ENCODE data around the gene C2CD4A.

Gene C2CD4A

DNA sequence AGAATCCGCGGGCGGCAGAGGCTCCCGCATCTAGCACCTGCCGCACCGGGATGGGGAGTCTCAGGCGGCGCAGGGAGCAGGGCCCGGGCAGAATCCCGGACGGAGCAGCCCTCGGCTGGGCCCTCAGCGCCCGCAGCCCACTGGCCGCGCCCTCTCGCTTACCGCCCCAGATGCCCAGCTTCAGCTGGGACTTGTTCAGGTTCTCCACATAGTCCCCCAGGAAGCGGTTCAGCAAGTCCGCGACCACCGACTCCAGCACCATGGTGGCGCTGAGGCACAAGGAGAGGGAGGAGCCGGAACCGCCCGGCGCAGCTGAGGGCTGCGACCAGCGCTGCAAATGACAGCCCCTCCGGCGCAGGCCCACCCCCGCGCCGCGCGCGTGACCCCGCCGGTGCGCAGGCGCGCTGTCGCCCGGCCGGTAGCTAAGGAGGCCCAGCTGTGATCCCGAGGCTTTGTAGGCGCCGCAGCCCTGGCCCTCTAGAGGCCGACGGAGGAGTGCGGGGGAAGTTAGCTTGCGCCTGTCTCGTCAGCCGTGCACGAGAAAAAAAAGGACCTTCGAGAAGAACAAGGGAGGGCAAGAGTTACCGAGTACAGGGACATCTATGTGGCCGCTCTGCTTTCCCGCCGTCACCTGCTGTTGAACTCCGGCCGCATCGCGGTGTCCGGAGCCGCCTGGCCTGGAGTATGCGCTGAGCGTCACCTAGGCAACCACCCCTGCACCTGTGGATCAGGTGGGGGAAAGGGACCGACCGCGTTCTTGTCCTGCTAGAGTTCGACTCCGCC is 6.5 kb upstream of the C2CD4A start, which contains the start of gene VPS13C:
TSS of gene VPS13C (minus strand) at position 335 of the 783 bp plus-strand sequence. CDS start at position 262, 73 bp downstream.
- peak; percentile 47 for DNase-seq

DNA sequence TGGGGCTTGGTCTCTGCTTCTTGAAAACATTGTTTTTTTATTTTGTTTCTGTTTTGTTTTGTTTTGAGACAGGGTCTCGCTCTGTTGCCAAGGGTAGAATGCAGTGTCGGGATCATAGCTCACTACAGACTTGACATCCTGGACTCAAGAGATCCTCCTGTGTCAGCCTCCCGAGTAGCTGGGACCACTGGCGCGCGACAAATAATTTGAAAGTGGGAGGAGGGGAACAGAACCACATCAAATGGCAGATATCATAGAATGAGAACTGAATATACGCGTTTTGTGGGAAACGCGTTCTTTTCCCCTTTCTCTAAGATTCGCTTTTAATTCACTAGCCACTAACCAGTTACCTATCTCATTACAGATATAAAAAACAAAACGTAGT is 5.9 kb upstream of the C2CD4A start:
- no peak for DNase-seq

DNA sequence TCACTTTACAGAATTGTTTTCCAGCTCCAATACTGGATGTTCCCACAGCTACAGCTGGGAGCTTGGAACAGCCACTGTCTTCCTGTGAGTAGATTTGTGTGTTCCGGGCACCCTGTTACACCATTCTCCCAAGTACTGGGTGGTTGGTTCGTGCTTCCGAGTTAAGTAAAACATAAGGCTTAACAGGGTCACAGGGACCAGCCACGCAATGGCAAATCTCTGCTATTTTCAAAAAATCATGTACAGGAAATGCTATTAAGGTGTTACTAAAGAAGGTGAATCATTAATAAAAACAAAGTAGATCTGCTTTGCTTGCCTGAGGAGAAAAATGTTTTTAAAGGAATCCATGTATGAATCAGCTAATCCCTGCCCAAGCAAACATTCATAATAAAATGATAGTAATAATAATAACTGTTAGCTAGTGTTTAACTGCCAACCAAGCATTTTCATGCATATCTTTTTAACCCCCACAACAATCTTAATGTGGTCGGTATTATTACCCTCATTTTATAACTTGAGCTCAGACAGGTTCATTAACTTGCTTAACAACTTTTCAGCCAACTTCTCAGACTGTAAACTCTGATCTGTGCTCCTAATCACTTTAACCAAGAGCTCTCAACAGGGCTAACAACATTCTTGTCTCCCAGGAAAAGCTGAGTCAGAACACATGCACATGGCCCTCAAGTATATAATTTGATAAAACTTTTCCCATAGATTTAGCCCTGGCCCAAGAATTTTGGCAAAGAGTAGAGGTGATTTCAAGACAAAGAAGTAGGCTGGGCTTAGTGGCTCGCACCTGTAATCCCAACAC is 2.7 kb upstream of the C2CD4A start:
- no peak for DNase-seq

DNA sequence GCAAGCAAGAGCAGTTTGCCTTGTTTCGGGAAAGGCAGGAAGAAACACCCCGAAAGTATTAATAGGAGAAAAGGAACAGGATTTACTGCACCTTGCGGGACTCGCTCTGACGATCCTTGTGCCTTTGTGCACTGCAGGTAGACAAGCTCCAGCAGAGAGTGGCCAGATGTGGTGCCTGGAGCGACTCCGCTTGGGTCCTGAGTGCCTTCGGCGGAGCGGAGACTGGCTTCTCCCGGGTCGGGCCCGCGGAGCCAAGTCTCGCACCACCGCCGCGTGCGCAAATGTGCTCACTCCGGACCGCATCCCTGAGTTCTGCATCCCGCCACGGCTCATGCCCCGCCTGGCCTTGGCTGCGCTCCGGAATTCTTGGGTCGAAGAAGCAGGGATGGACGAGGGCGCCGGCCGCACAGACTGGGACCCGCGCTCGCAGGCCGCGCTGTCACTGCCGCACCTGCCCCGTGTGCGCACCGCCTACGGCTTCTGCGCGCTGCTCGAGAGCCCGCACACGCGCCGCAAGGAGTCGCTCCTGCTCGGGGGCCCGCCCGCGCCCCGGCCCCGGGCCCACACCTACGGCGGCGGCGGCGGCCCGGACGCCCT is 769 bp downstream of the C2CD4A start:
- no peak for DNase-seq

DNA sequence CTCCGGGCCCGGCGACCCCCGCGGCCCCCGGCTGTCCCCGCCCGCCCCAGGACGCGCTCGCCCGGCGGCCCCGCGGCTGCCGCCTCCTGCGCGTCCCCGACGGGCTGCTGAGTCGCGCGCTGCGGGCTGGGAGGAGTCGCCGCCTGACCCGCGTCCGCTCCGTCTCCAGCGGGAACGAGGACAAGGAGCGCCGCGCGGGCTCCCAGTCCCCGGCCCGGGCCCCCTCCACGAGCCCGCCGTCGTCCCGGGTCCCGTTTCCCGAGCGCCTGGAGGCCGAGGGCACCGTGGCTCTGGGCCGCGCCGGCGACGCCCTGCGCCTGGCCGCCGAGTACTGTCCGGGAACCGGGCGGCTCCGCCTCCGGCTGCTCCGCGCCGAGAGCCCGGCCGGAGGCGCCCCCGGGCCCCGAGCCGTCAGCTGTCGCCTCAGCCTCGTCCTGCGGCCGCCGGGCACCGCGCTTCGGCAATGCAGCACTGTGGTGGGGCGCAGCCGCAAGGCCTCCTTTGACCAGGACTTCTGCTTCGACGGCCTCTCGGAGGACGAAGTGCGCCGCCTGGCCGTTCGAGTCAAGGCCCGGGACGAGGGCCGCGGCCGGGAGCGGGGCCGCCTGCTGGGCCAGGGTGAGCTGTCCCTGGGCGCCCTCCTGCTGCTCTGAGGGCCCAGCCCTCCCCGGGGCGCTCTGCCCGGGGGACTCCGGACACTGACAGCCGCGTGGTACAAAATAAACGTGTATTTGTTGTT is 1.5 kb downstream of the C2CD4A start:
- no peak for DNase-seq

DNA sequence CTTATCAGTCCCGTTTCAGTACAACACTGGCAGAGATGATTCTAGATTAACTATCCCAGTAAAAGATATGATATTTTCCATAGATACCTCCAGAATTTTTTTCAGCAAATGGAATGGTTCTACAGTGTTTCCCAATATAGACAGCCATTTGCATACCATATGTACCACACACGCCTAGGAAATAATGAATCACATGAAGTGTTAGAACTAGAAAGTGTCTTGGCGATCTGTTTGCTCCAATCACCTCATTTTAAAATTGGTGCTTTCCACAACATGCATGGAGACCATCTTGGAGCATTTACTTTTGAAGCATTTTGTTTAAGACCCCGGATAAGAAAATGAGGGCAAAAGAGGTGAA is 2.0 kb downstream of the C2CD4A start:
- no peak for DNase-seq

DNA sequence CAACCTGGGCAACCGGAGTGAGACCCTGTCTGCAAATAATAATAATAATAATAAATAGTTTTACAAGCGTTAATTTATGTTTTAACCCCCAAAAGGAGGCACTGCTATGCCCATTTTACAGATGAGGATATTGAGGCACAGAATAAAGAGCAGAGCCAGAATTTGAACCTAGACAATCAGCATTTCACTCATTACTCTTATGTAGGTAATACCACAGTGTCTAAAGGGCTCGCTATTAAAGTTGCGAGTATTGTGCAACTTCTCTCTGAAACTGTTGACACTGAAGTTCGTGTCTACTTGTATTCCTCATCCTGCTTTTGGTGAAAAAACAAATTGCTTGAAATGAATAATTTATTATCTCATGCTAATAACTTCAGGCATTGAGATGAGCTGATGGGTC is 2.8 kb downstream of the C2CD4A start:
- no peak for DNase-seq

DNA sequence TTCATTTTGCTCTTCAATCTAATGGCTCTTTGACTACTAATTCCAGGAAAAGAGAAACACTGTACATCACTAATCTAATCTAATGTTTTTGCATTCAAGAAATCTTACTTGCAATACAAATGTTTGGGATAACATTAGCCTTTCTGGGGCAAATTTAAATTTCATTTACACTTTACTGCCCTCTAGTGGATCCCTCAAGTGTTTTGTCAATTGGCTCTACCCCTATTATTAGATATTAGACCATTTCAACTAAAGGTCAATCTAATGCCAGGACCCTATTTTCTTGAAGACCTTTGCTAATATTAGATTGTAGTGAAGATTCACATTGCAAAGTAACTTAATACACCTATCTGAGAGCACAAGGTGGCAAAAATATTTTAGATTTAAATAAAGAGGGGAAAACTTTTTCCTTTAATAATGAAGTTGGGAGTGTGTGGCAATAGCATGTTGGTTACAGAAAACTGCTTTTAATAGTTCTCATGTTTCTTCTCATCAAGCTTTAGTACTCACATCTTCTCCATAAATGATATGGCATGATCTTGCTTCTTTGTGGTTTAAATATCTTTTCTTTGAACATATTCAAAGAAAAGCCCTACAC is 5.0 kb downstream of the C2CD4A start:
- DNase-seq, result peak; percentile 34

DNA sequence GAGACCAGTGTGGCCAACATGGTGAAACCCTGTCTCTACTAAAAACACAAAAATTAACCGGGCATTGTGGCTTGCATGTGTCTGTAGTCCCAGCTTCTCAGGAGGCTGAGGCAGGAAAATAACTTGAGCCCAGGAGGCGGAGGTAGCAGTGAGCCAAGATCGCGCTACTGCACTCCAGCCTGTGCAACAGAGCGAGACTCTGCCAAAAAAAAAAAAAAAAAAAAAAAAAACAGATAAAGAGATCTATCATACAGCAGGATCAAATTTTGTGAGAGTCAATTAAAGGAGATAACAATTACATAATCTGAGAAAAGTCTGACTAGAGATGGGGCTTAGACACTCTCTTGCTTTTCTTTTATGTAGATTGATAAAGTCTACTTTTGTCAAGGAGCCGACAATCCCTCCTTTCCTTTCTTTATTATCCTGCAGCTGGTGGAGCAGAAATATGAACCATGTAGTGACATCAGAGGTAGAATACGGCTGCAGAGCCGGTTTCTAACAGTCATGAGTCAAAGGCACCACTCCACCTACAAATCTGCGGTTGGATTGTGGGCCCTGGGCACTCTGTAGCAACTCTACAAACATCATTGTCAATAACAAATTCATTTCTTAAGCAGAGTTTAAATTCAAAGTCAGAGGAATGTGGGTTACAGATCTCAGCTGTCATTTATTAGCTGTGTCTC is 9.0 kb downstream of the C2CD4A start:
- peak; percentile 58 for DNase-seq

DNA sequence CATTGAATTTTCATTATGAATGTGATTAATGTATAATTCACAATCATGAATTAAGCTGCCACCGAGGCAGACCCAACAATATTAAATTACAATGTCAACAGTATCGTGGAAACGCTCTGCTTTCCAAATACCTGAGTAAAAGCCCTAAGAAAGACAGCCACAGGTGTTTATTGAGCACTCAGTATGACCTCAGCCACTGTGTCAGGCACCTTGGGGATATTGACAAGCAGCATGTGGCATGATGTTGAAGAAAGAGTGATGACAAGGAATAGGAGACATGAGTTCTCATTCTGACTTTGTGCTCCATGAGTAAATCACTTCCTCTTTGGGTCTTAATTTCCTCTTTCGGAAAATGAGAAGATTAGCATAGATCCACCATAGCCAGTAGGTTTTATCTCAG is 12.8 kb downstream of the C2CD4A start:
- DNase-seq, result no peak

DNA sequence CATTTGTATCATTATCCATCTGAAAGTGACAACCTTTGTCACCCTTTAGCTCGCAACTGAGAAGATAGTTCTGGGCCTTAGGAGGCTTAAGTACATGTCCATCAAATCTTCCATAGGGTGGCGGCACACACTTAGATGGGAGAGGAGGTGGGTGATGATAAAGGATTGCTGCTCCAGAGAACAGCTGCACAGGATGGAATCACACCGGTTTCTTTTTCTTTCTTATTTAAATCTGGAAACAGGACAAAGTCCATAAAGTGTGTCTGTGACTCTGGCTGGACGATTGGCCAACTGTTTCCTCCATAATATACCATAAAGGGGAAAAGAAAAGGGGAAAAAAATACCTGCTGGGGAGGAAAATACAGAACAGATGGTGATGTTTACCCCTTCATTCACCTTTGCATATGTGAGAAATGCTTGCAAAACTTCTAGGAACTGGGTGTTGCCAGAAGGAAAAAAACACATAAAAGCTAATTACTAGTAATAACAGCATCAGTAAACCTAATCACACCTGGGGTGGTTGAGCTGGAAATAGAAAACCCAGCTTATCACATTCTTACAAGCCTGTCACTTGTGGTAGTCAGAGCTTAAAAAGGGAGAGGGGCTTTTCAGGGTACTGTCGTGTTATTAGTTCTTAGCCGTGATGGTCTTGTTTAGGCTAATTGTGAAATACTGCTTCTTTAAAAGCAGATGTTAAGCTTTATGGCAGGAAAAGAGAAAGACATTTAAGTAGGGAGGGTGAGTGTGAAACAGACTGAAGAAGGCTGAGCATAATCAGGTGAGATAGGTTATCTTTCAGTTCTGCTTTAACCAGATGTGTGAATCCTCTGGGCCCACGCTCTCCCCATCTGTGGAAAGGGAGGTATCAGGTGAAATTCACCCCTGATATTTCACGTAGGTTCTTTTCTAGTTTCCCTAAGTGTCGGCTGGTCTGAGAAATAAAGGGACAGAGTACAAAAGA is 16.7 kb downstream of the C2CD4A start:
- no peak for DNase-seq

DNA sequence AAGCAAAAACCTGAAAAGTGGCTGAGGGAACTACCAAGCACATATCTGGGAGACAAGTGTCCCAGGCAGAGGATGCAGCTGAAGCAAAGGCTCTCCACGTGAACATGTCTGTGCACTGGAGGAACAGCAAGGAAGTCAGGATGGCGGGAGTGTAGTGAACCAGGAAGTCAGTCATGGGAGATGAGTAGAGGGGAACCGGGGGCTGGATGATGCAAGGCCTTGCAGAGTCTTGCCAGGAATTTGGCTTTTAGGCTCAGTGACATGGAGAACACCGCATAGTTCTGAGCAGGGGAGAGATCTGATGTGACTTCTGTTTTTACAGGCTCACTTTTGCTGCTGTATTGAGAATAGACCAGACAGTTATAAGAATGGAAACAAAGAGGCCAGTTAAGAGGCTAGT is 19.0 kb downstream of the C2CD4A start:
- DNase-seq, result no peak

DNA sequence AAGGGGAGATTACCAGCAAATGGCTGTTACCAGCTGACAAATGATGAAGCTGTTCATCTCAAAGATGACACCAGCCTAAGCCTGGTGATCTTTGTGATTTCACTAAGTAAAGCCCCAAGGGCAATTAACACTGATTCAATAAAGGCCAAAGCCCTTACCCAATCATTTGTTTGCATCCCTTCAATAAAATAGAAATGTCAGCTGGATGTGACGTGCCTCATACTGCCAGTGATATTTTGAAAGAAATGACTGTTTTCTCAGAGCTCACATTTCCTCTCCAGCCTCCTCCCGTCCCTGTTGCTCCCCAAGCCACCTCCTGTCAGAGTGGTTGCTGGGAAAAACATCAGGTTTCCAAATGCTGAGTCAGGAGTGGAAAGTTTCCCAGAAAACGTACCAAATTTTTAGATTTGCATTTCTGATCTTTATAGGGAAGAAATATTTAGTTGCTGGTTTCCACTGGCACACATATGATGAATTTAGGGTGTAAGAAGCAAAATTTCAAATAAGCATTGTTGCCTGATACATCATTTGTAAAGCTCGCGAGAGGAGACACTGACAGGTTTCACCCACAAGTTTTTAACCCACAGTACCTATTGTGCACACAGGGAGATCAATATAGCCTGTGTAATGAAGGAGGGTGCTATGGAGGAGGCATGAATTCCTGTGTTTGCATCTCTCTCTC is 21.0 kb downstream of the C2CD4A start:
- no peak for DNase-seq

DNA sequence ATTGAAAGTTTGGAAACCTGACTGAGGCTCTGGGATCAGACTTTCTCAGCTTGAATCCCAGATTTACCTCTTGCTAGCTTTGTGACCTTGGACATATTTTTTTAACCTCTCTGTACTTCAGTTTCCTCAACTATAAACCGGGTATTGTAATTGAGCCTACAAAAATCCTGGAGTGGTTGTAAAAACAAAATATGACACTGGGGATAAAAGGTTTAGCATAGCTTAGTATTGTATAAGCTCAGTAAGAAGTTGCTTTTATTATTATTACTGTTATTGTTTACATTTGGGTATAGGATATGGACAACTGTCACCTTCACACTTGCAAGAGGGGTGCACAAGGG is 21.5 kb downstream of the C2CD4A start:
- DNase-seq, result no peak

DNA sequence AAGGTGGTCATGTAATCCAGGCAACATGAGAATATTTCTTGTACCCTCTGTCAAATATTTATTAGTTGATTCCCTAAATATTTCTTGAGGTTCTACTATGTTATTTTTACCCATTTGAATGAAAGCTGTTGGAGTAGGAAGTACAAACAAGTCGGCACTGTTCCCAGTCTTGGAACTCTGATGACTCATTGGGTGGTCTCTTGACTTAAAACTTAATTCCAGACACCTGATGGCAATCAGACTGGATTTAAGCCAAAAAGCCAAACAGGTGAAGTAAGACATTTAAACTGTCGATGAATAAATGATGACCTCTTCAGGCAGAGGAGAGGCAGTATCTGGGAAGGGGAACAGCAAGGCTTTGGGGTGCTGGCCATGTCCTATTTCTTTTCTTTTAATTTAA is 22.8 kb downstream of the C2CD4A start:
- DNase-seq, result no peak

DNA sequence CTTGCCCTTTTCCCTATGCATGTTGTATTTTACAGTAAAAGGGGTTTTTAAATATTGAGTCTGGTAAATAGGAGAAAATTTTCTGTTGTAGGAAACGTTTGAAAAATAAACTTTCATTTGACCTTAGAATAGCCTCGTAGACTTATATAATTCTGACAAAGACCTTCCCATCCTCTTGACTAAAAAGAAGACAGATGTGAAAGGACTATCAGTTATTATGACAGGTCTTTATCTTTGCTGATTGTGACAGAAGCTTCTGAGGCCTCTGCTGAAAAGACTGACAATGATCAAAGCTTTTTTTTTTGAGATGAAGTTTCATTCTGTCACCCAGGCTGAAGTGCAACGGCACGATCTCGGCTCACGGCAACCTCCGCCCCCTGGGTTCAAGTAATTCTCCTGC is 24.2 kb downstream of the C2CD4A start:
- no peak for DNase-seq

DNA sequence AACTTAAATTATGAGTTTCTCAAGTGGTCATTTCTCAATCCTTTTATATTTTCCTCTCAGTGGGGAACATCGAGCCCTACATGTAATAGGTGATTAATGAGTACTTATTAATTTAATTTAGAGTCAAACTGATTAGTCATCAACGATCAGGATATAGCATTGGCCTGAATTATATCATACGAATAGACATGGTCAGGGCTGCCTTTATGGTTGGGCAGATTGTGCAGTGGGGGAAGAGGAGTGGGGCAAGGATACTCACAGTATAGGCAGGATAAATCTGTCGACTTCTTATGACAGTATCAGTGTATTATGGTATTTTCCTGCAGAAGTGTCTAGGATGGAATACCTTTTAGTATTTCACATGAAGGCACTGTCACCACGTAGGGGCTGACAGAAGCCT is 27.0 kb downstream of the C2CD4A start:
- DNase-seq, result no peak

DNA sequence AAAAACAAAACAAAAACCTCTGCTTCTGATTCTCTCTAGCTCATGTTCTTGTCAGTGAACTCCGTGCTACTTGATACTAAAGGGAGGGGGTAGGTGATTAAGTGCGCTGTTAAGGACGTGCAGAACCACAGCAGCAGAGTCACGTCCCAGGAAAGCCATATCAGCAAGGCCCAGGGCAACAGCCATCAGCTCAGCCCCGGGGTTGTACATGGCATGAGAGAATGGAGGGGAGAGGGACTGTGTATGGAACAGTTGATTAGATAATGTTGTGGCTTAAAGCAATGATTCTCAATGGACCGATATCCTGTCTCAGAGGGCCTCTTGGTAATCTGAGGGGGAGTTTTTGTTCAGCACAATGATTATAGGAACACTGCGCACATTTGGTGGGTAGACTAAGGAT is 27.6 kb downstream of the C2CD4A start:
- no peak for DNase-seq

DNA sequence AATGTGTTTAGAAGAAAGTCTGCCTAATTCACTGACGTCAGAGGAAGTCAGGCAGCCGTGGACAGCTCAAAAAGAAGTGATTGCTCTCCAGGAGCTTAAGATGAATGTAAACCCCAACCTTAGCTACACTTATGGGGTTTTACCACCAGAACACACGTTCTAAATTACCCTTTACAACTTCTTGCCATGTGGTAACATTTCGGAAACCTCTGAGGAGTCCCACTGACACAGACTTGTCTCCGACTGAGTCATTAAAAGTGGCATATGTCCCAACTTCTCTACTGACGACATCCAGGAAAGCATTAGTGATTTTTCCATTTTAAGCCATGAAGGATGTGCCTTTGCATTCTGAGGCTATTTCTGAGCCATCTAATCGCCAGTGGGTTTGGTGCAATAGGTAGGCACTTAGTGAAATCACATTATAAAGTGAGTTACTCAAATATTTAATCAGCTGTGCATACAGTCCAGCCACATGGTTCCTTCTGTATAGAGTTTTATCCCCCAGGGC is 32.4 kb downstream of the C2CD4A start:
- no peak for DNase-seq

DNA sequence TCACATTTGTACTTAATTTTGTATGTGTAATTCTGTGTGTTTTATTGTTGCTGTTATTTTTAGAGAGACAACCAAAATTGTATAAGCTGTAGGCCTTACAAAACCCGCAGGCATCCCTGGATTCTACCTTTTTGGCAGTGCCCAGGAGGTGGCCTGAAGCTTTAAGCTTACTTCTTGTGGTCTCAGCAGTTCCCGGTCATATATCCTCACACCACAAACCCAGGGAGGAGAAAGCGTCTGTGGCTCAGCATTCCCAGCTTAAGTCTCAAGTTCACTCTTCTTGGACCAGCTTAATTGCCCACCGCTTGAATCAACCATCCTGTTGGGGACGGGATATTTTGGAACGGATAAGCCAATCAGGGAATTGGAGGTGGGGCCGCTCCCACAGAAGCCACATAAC is 36.7 kb downstream of the C2CD4A start:
- DNase-seq, result no peak
